ENCODE data around the gene PGA5.
"Not testable (repeated sequence)": the region's sequence is repeated elsewhere in the genome, so short reads cannot be mapped to it uniquely, and the experiment has no call there.

PGA5 gene

GRCh38 chr11:61204502-61205059, 36.4 kb upstream of the PGA5 start:
- not testable (repeated sequence) for H3K4me3 ChIP-seq (ENCODE audit: low read length); H3K27ac ChIP-seq (ENCODE audit: low read length); H3K36me3 ChIP-seq (ENCODE audit: control insufficient read depth, insufficient read depth, low read length); H3K27me3 ChIP-seq (ENCODE audit: control insufficient read depth, insufficient read depth, low read length); DNase-seq (ENCODE audit: low read depth, low spot score); H3K9me3 ChIP-seq (ENCODE audit: control insufficient read depth, insufficient read depth, low read length); H3K4me1 ChIP-seq (ENCODE audit: control insufficient read depth, insufficient read depth, low read length)
- no CpG with 5 or more reads among the region's 14 CpGs for WGBS (ENCODE audit: insufficient coverage, insufficient read length)

- not testable (repeated sequence) for H3K4me1 ChIP-seq (ENCODE audit: control insufficient read depth, insufficient read depth, low read length); H3K27me3 ChIP-seq (ENCODE audit: control insufficient read depth, insufficient read depth, low read length)
- WGBS (ENCODE audit: insufficient coverage, insufficient read length), result no CpG with 5 or more reads among the region's 9 CpGs
Measured at GRCh38 chr11:61207636-61208310, 33.2 kb upstream of the PGA5 start.

GRCh38 chr11:61210629-61211028, 30.3 kb upstream of the PGA5 start:
- DNase-seq (ENCODE audit: low read depth, low spot score); H3K27ac ChIP-seq (ENCODE audit: low read length); H3K9me3 ChIP-seq (ENCODE audit: control insufficient read depth, insufficient read depth, low read length); H3K4me1 ChIP-seq (ENCODE audit: control insufficient read depth, insufficient read depth, low read length); H3K27me3 ChIP-seq (ENCODE audit: control insufficient read depth, insufficient read depth, low read length); H3K36me3 ChIP-seq (ENCODE audit: control insufficient read depth, insufficient read depth, low read length); H3K4me3 ChIP-seq (ENCODE audit: low read length): not testable (repeated sequence)
- WGBS (ENCODE audit: insufficient coverage, insufficient read length), result no CpG with 5 or more reads among the region's 6 CpGs

More at GRCh38 chr11:61207636-61208310, 33.2 kb upstream of the PGA5 start:
- DNase-seq (ENCODE audit: low read depth, low spot score); H3K9me3 ChIP-seq (ENCODE audit: control insufficient read depth, insufficient read depth, low read length); H3K27ac ChIP-seq (ENCODE audit: low read length); H3K4me3 ChIP-seq (ENCODE audit: low read length); H3K36me3 ChIP-seq (ENCODE audit: control insufficient read depth, insufficient read depth, low read length): not testable (repeated sequence)

- not testable (repeated sequence) for H3K4me1 ChIP-seq (ENCODE audit: control insufficient read depth, insufficient read depth, low read length); H3K9me3 ChIP-seq (ENCODE audit: control insufficient read depth, insufficient read depth, low read length); H3K27ac ChIP-seq (ENCODE audit: low read length); H3K36me3 ChIP-seq (ENCODE audit: control insufficient read depth, insufficient read depth, low read length); DNase-seq (ENCODE audit: low read depth, low spot score); H3K27me3 ChIP-seq (ENCODE audit: control insufficient read depth, insufficient read depth, low read length); H3K4me3 ChIP-seq (ENCODE audit: low read length)
- no CpG with 5 or more reads among the region's 10 CpGs for WGBS (ENCODE audit: insufficient coverage, insufficient read length)
Measured at GRCh38 chr11:61211327-61211952, 29.5 kb upstream of the PGA5 start.

GRCh38 chr11:61212202-61212601, 28.8 kb upstream of the PGA5 start:
- not testable (repeated sequence) for H3K27ac ChIP-seq (ENCODE audit: low read length); H3K4me1 ChIP-seq (ENCODE audit: control insufficient read depth, insufficient read depth, low read length); H3K9me3 ChIP-seq (ENCODE audit: control insufficient read depth, insufficient read depth, low read length); H3K4me3 ChIP-seq (ENCODE audit: low read length); H3K36me3 ChIP-seq (ENCODE audit: control insufficient read depth, insufficient read depth, low read length); H3K27me3 ChIP-seq (ENCODE audit: control insufficient read depth, insufficient read depth, low read length); DNase-seq (ENCODE audit: low read depth, low spot score)
- no CpG with 5 or more reads among the region's 15 CpGs for WGBS (ENCODE audit: insufficient coverage, insufficient read length)

GRCh38 chr11:61213711-61214324, 27.2 kb upstream of the PGA5 start:
- not testable (repeated sequence) for H3K36me3 ChIP-seq (ENCODE audit: control insufficient read depth, insufficient read depth, low read length); H3K27me3 ChIP-seq (ENCODE audit: control insufficient read depth, insufficient read depth, low read length); H3K27ac ChIP-seq (ENCODE audit: low read length); H3K4me1 ChIP-seq (ENCODE audit: control insufficient read depth, insufficient read depth, low read length); DNase-seq (ENCODE audit: low read depth, low spot score); H3K4me3 ChIP-seq (ENCODE audit: low read length); H3K9me3 ChIP-seq (ENCODE audit: control insufficient read depth, insufficient read depth, low read length)
- no CpG with 5 or more reads among the region's 3 CpGs for WGBS (ENCODE audit: insufficient coverage, insufficient read length)

GRCh38 chr11:61218306-61218705, 22.7 kb upstream of the PGA5 start:
- not testable (repeated sequence) for H3K4me1 ChIP-seq (ENCODE audit: control insufficient read depth, insufficient read depth, low read length); H3K4me3 ChIP-seq (ENCODE audit: low read length); H3K36me3 ChIP-seq (ENCODE audit: control insufficient read depth, insufficient read depth, low read length); H3K27ac ChIP-seq (ENCODE audit: low read length); DNase-seq (ENCODE audit: low read depth, low spot score); H3K27me3 ChIP-seq (ENCODE audit: control insufficient read depth, insufficient read depth, low read length); H3K9me3 ChIP-seq (ENCODE audit: control insufficient read depth, insufficient read depth, low read length)
- whole genome bisulfite sequencing (ENCODE audit: insufficient coverage, insufficient read length), result no CpG with 5 or more reads among the region's 4 CpGs

GRCh38 chr11:61219016-61219415, 22.0 kb upstream of the PGA5 start:
- no CpG with 5 or more reads among the region's 5 CpGs for WGBS (ENCODE audit: insufficient coverage, insufficient read length)
- H3K36me3 ChIP-seq (ENCODE audit: control insufficient read depth, insufficient read depth, low read length); H3K4me3 ChIP-seq (ENCODE audit: low read length); H3K27ac ChIP-seq (ENCODE audit: low read length); H3K4me1 ChIP-seq (ENCODE audit: control insufficient read depth, insufficient read depth, low read length); DNase-seq (ENCODE audit: low read depth, low spot score); H3K27me3 ChIP-seq (ENCODE audit: control insufficient read depth, insufficient read depth, low read length); H3K9me3 ChIP-seq (ENCODE audit: control insufficient read depth, insufficient read depth, low read length): not testable (repeated sequence)

- H3K36me3 ChIP-seq (ENCODE audit: control insufficient read depth, insufficient read depth, low read length); H3K4me3 ChIP-seq (ENCODE audit: low read length); H3K4me1 ChIP-seq (ENCODE audit: control insufficient read depth, insufficient read depth, low read length); H3K9me3 ChIP-seq (ENCODE audit: control insufficient read depth, insufficient read depth, low read length); DNase-seq (ENCODE audit: low read depth, low spot score); H3K27me3 ChIP-seq (ENCODE audit: control insufficient read depth, insufficient read depth, low read length); H3K27ac ChIP-seq (ENCODE audit: low read length): not testable (repeated sequence)
- no CpG with 5 or more reads among the region's 8 CpGs for WGBS (ENCODE audit: insufficient coverage, insufficient read length)
Measured at GRCh38 chr11:61222047-61222446, 18.9 kb upstream of the PGA5 start, which contains the start of gene PGA4. Gene PGA4 (plus strand): TSS chr11:61222347. CDS start chr11:61222401, 54 bp downstream.

- H3K4me1 ChIP-seq (ENCODE audit: control insufficient read depth, insufficient read depth, low read length); H3K4me3 ChIP-seq (ENCODE audit: low read length); DNase-seq (ENCODE audit: low read depth, low spot score); H3K27ac ChIP-seq (ENCODE audit: low read length); H3K27me3 ChIP-seq (ENCODE audit: control insufficient read depth, insufficient read depth, low read length); H3K36me3 ChIP-seq (ENCODE audit: control insufficient read depth, insufficient read depth, low read length); H3K9me3 ChIP-seq (ENCODE audit: control insufficient read depth, insufficient read depth, low read length): not testable (repeated sequence)
- no CpG with 5 or more reads among the region's 5 CpGs for WGBS (ENCODE audit: insufficient coverage, insufficient read length)
Measured at GRCh38 chr11:61222692-61223091, 18.3 kb upstream of the PGA5 start.
